Memory B cell (primary cell): ENCODE results near the gene CXXC5.

Source experiments
- ATAC-seq: fragments of 150-1000 bp; cut with Tn5 transposase; 2 replicates; pipeline ENCODE4 v1.10.0; 2021; ENCODE audit warnings: low read depth, mild to moderate bottlenecking, moderate library complexity
- DNase-seq, 2 donors: peaks; one replicate each; pipeline ENCODE4 v3.0.0; 2022; ENCODE audit warnings: low spot score in 2 of 2
- H3K27ac Mint-ChIP-seq: one replicate; pipeline ENCODE4 v1.8.0; 2022; ENCODE audit warnings: mild to moderate bottlenecking, moderate library complexity, mixed read lengths
- H3K27me3 Mint-ChIP-seq: one replicate; pipeline ENCODE4 v1.8.0; 2022; ENCODE audit warnings: mixed read lengths
- H3K36me3 Mint-ChIP-seq: one replicate; pipeline ENCODE4 v1.8.0; 2022; ENCODE audit warnings: mild to moderate bottlenecking, mixed read lengths
- H3K4me1 Mint-ChIP-seq: one replicate; pipeline ENCODE4 v1.8.0; 2022; ENCODE audit warnings: mixed read lengths
- H3K4me3 Mint-ChIP-seq: one replicate; pipeline ENCODE4 v1.8.0; 2022; ENCODE audit warnings: mild to moderate bottlenecking, moderate library complexity, mixed read lengths
- H3K9me3 Mint-ChIP-seq: one replicate; pipeline ENCODE4 v1.8.0; 2022; ENCODE audit warnings: mixed read lengths

CXXC5 gene

DNA sequence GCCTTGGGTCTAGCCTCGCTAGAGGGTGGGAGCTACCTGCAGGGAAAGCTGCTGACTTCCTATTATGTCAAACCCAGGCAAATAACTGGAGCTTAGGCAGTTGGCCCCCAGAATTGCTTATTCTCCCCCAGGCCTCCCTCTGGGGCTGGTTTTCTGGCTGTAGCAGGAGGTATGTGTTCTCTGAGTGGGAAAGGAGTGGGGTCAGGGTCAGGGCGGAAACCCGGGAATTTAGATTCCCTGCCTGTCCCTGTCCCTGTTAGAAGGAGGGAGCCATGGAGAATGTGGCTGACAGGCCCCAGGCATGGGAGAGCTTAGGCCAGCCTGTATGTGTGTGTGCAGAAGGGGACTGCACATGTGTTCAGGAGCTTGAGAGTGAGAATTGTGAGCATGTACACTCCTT lies 13.6 kb upstream of the CXXC5 start:
- ATAC-seq (no peak), DNase-seq (no peak)
- no peak overlapping the region for H3K4me3 Mint-ChIP-seq
- H3K27me3 Mint-ChIP-seq, result no peaks in the 10 kb centered on the region
- no peaks in the 10 kb centered on the region for H3K9me3 Mint-ChIP-seq
- H3K36me3 Mint-ChIP-seq, result no peaks in the 10 kb centered on the region
- H3K27ac Mint-ChIP-seq, result peak overlapping the region; percentile 97
- H3K4me1 Mint-ChIP-seq, result peaks cover 53% of the 10 kb centered on the region

- Mint-ChIP-seq H3K27me3 (no peaks in the 10 kb centered on the region), H3K9me3 (no peaks in the 10 kb centered on the region), H3K36me3 (no peaks in the 10 kb centered on the region), H3K4me3 (peak overlapping the region; percentile 61), H3K27ac (peak overlapping the region; percentile 97), H3K4me1 (peaks cover 59% of the 10 kb centered on the region)
- DNase-seq, result no peak
- no peak for ATAC-seq
Measured at GRCh38 chr5:139635191-139635590, 13.0 kb upstream of the CXXC5 start.

DNA sequence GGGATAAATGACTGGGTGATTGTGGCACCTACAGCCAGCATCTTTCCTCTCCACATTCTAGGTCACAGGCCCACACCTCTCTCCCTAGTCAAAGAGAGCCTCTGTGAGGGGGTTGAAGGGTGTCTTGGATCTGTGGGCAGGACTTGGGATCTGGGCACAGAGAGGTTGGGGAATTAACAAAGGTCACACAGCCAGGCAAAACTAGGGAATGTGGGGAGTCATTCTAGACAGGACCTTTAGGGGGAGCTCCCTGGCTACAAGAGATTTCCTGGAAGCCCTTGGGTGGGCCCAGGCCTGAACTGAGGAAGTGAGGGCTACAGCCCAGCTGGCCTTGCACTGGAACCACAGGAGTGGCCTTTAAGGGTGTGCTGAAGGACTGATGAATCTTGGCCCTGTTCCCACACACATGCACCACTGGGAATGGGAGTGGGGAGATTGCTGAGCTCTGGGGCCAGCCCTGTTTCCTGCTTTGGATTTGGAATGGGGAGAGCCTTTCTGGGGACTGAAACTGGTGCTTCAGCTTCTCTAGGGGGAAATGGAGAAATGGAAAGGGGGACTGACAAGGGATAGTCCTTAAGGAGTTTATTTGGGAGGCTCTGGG lies 12.4 kb upstream of the CXXC5 start:
- DNase-seq (peak in 1 of 2 donors; percentile 52), ATAC-seq (peak; percentile 9)
- H3K4me3 Mint-ChIP-seq, result peak overlapping the region; percentile 94
- peak overlapping the region; percentile 97 for H3K27ac Mint-ChIP-seq
- no peaks in the 10 kb centered on the region for H3K9me3 Mint-ChIP-seq
- H3K4me1 Mint-ChIP-seq, result peaks cover 62% of the 10 kb centered on the region
- no peaks in the 10 kb centered on the region for H3K36me3 Mint-ChIP-seq
- no peaks in the 10 kb centered on the region for H3K27me3 Mint-ChIP-seq

- no peaks in the 10 kb centered on the region for H3K27me3 Mint-ChIP-seq
- no peaks in the 10 kb centered on the region for H3K36me3 Mint-ChIP-seq
- peak overlapping the region; percentile 97 for H3K27ac Mint-ChIP-seq
- peaks cover 62% of the 10 kb centered on the region for H3K4me1 Mint-ChIP-seq
- H3K4me3 Mint-ChIP-seq, result peak overlapping the region; percentile 94
- H3K9me3 Mint-ChIP-seq, result no peaks in the 10 kb centered on the region
- ATAC-seq, result peak; percentile 79
- peak; percentile 75 to 91 for DNase-seq
Measured at GRCh38 chr5:139636207-139636792, 11.8 kb upstream of the CXXC5 start.

DNA sequence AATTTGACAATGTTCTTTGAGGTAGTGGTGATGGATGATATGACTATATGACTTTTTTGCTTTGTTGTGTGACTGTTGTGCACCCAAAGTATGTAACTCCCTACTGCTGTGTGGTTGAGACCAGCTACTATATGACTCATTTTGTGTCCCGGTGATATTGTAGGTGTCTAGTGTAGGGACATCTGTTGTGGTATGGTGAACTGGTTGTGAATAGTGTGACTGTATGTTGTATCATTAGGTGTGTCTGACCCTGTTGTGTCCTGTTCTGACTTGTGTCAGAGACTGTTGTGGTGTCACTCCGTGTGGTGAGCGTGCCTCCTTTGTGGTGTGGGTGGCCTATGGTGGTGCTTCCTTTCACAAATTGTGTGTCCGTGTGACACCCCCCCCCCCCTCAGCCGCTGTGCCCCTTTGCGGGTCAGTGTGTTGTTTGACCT lies 11.2 kb upstream of the CXXC5 start:
- no peaks in the 10 kb centered on the region for H3K27me3 Mint-ChIP-seq
- peak overlapping the region; percentile 97 for H3K27ac Mint-ChIP-seq
- ATAC-seq, result no peak
- H3K9me3 Mint-ChIP-seq, result no peaks in the 10 kb centered on the region
- H3K4me3 Mint-ChIP-seq, result peak overlapping the region; percentile 94
- peaks cover 66% of the 10 kb centered on the region for H3K4me1 Mint-ChIP-seq
- H3K36me3 Mint-ChIP-seq, result no peaks in the 10 kb centered on the region
- peak in 1 of 2 donors; percentile 46 for DNase-seq

GRCh38 chr5:139637438-139638089 lies 10.6 kb upstream of the CXXC5 start:
- ATAC-seq, result peak; percentile 35
- peak overlapping the region; percentile 94 for H3K4me3 Mint-ChIP-seq

DNA sequence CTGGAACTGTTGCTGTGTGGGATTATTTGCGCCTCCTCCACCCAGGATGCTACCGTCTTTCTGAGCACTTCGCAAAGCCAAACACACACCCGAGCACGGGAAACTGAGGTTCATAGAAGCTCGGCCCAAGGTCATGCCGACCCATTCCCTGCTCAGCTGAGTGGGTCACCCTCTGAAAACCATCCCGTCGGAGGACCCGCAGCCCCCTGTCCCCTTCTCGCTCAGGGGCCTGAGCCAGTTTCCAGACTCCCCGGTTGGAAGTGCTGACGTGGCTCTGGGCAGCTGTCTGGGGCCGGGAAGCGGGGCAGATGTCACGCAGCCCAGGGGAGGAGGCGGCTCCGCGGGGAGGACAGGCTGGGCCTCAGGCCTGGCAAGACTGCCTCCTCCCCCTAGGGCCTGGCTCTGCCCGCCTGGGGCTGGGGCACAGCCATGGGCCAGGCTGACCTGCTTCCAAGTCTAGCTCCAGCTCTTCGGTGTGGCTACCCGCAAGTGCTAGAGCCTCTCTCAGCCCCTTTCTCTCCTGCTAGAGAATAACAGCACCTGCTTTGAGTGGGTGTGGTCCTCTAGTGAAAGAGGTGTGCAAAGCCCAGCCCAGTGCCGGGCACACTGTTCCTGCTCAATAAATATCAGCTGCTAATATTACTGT lies 9.9 kb upstream of the CXXC5 start:
- peaks cover 65% of the 10 kb centered on the region for H3K4me1 Mint-ChIP-seq
- H3K4me3 Mint-ChIP-seq, result peak overlapping the region; percentile 94
- peak overlapping the region; percentile 97 for H3K27ac Mint-ChIP-seq
- no peaks in the 10 kb centered on the region for H3K9me3 Mint-ChIP-seq
- H3K36me3 Mint-ChIP-seq, result no peaks in the 10 kb centered on the region
- ATAC-seq, result peak; percentile 42
- peak; percentile 59 for DNase-seq
- no peaks in the 10 kb centered on the region for H3K27me3 Mint-ChIP-seq

More at GRCh38 chr5:139637438-139638089, 10.6 kb upstream of the CXXC5 start:
- Mint-ChIP-seq H3K27me3 (no peaks in the 10 kb centered on the region), H3K36me3 (no peaks in the 10 kb centered on the region), H3K27ac (peak overlapping the region; percentile 97), H3K4me1 (peaks cover 67% of the 10 kb centered on the region), H3K9me3 (no peaks in the 10 kb centered on the region)
- DNase-seq, result peak; percentile 71 to 79

DNA sequence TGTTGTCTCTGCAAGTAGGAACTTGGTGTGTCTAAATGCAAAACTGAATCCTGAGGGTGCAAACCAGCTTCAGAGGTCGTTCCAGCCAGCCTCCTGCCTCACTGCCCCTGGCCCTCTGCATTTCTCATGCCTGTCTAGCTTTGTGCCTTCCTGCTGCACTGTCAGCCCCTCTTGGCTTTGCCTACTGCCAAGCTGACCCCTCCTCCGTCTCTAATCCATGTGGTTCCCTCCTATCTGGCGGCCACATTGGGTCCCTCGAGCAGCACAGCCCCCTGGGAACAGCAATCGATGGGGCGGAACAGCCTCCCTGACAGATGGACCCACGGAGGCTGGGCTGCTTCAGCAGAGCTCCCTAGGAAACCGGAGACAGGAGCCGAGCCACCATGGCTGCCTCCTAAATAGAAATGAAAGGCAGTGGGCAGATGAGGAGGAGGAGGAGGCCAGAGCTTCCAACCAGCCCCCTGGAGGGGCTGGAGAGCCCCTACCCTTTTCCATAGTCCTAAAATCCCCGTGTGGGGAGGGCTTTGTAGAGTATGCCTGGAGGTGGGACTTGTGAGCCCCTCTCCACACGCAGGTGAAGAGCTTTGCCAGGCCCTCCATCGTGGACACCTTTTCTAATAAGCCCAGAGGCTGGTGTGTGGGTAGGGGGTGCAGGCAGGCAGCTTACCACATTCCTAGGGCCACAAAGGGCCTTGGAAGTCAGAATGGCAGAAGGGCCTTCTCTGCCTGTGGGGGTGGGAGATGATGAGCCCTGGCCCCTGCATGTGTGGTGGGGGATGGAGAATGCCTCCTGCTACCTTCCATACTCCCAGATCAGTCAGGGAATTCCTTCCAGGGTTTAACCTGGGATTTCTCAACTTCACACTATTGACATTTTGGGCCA lies 9.2 kb upstream of the CXXC5 start:
- H3K4me1 Mint-ChIP-seq, result peaks cover 63% of the 10 kb centered on the region
- no peaks in the 10 kb centered on the region for H3K27me3 Mint-ChIP-seq
- peak overlapping the region; percentile 94 for H3K4me3 Mint-ChIP-seq
- H3K27ac Mint-ChIP-seq, result peak overlapping the region; percentile 97
- H3K36me3 Mint-ChIP-seq, result no peaks in the 10 kb centered on the region
- DNase-seq (peak in 1 of 2 donors; percentile 23), ATAC-seq (no peak)
- no peaks in the 10 kb centered on the region for H3K9me3 Mint-ChIP-seq

DNA sequence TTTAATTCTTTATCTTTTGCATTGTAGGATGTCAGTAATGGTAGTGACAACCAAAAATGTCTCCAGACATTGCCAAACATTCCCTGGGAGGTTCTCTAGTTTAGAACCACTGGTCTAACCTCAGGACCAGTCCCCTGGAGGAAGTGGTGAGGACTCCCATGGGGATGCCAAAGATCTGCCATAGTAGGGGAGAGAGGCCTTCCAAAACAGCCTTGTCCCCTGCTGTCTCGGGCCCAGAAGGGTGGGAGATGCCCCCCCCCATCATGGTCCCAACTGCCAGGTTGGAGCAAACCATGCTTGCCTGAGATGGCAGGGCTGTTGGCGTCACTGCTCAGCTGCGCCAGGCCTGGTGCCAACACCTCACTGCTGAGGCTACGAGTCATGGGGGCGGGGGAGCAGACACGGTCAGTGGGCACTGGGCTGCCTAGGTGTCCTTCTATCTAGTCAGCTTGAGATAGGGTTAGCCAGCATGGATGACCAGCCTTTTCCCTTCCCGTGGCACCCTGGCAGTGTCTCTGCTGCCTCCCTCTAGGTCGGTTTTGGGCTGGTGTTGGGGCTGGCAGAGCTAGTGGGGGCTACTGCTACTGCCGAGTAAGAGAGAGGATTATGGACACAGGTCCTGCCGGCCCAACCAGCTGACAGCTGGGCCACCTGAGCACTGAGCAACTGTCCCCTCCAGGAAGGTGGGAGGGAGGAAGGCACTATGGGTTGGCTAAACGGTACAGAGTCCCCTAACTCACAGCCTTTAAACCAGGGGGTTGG lies 8.3 kb upstream of the CXXC5 start:
- H3K4me1 Mint-ChIP-seq, result peaks cover 61% of the 10 kb centered on the region
- ATAC-seq (no peak), DNase-seq (no peak)
- peak overlapping the region; percentile 97 for H3K27ac Mint-ChIP-seq
- no peaks in the 10 kb centered on the region for H3K36me3 Mint-ChIP-seq
- no peaks in the 10 kb centered on the region for H3K9me3 Mint-ChIP-seq
- no peaks in the 10 kb centered on the region for H3K27me3 Mint-ChIP-seq
- H3K4me3 Mint-ChIP-seq, result peak overlapping the region; percentile 41

DNA sequence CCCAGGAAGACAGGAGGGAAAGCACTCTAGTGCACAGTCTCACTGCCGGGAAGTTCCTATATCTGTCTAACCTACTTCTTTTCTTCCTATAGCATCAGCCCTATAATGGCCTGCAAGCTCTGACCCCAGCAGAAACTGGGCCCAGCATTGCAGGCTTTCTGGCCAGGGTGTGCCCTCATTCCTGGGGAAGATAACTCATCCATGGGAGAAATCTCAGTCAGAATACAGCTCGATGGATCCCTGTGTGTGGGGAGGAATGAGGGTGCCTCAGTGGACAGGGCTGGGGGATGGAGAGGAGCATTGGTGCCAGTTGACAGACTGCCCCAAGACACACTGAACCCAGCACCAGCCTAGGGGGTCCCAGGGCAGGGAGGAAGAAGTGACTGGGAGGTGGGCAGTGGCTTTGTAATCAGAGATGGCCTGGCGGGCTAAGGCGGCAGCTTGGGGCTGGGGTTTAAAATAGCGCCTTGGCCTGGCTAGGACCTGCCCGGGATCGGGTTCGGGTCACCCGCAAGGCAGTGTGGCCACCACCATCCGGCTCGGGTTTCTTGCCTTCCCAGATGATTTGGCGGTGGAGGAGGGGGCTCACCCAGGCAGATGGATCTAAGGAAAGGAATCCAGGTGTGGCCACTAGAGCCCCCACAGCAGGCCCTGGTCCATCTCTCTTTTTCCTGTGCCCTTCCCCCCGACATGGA lies 7.6 kb upstream of the CXXC5 start:
- Mint-ChIP-seq H3K9me3 (no peaks in the 10 kb centered on the region), H3K27ac (peak overlapping the region; percentile 97), H3K36me3 (no peaks in the 10 kb centered on the region), H3K4me1 (peaks cover 59% of the 10 kb centered on the region), H3K27me3 (no peaks in the 10 kb centered on the region), H3K4me3 (no peak overlapping the region)
- DNase-seq (no peak), ATAC-seq (no peak)

DNA sequence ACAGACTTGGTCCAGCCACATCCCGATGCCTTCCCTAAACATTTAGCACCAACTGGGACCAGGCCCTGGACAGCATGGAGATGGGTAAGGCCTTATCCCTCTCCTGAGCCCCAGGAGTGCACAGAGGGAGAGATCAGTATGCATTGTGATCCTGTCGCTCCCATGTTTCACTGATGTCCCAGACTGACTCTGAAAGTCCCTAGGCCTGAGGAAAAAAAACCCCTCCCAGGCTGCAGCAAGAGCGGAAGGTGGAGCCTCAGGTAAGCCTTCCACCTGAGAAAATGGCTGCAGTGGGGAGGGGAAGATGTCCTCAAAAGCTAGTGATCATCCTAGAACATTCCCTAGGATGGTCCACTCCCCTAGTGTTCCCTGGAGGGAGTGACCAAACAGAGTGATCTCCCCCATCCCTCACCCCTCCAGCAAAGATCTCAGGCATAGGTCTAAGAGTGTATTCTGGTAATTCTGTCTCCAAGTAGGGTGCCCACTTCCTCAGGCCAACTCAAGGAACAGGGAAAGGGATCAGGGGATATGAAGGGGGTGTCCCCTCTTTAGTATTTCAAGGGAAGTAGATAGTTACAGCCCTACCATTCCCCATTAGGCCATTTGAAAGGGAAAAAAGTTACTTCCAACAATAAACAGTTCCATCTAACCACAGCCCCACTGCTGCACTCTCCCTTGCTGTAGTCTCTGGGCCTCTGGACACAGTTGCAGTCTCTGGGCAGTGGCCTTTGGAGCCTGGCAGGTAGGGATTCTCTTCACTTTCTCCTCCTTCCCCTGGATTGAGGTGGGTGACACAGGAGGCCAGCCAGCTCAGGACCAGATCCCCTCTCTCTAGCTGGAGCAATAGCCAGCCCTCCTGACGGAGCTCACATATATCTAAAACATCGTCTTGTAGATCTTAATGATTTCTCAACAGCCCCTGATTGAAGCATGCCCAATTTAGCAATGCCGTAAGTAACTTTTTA lies 6.8 kb upstream of the CXXC5 start:
- Mint-ChIP-seq H3K4me3 (no peak overlapping the region), H3K27me3 (no peaks in the 10 kb centered on the region)

DNA sequence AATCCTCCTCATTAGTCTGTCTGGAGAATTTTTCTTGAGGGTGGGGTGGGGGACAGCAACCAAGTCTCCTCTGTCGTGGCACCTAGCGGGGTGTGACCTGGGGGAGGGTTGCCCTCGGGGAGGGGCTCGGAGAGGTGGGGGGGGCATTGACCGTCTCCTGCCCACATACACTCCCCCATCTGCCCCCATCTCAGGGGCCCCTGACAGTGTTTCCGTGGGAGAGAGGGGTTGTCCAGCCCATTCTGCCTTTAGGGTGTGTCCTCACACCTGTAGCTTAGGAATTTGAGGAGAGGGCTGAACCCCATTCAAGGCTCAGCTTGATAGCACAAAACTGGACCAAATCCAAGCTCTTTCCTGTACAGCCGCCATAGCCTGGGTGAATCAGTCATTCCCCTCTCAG lies 5.9 kb upstream of the CXXC5 start:
- no peak for ATAC-seq
- peaks cover 55% of the 10 kb centered on the region for H3K4me1 Mint-ChIP-seq
- no peaks in the 10 kb centered on the region for H3K27me3 Mint-ChIP-seq
- DNase-seq, result no peak
- H3K9me3 Mint-ChIP-seq, result no peaks in the 10 kb centered on the region
- H3K4me3 Mint-ChIP-seq, result no peak overlapping the region
- H3K36me3 Mint-ChIP-seq, result no peaks in the 10 kb centered on the region
- no peak overlapping the region for H3K27ac Mint-ChIP-seq

More for the DNA sequence above, 6.8 kb upstream of the CXXC5 start:
- Mint-ChIP-seq H3K27ac (peak overlapping the region; percentile 12), H3K4me1 (peaks cover 57% of the 10 kb centered on the region), H3K9me3 (no peaks in the 10 kb centered on the region), H3K36me3 (no peaks in the 10 kb centered on the region)
- ATAC-seq, result no peak
- DNase-seq, result no peak
